Peyer's patch (tissue), 4 donors: Measurements from ENCODE around the gene DUXB.

Experiments
- CTCF ChIP-seq, 6 experiments: fragments of 450-650 bp in 4 of 6; fragments of 200-600 bp in 2 of 6; sonication (generic) in 1 of 6; IDR thresholded peaks; one replicate each; pipeline ENCODE4 v1.5.1; 2017 to 2019; ENCODE audit warnings: antibody characterized with exemption in 6 of 6, mild to moderate bottlenecking in 3 of 6, moderate library complexity in 1 of 6
- POLR2A ChIP-seq, 2 donors: fragments of 450-650 bp; IDR thresholded peaks; one replicate each; pipeline ENCODE4 v1.5.1; 2017; ENCODE audit warnings: antibody characterized with exemption in 2 of 2, mild to moderate bottlenecking in 2 of 2, moderate library complexity in 2 of 2

- no peak for TF ChIP-seq CTCF (IDR thresholded peaks at IDR 0.05)
- no peak for TF ChIP-seq POLR2A (IDR thresholded peaks at IDR 0.05)
Observed at GRCh38 chr16:75745242-75745641, 44.0 kb upstream of the DUXB start.
